HG03025 (cell line): ENCODE measurements around the gene AHSG.
"Not testable (repeated sequence)": the region's sequence is repeated elsewhere in the genome, so short reads cannot be mapped to it uniquely, and the experiment has no call there.

Experiments used
- ATAC-seq: cut with Tn5 transposase; IDR thresholded peaks from one replicate; pipeline ENCODE4 v1.9.1; 2021; ENCODE audit warnings: mild to moderate bottlenecking, moderate library complexity; ENCODE audit not compliant: unreplicated experiment, low FRiP score

Gene AHSG, protein sequence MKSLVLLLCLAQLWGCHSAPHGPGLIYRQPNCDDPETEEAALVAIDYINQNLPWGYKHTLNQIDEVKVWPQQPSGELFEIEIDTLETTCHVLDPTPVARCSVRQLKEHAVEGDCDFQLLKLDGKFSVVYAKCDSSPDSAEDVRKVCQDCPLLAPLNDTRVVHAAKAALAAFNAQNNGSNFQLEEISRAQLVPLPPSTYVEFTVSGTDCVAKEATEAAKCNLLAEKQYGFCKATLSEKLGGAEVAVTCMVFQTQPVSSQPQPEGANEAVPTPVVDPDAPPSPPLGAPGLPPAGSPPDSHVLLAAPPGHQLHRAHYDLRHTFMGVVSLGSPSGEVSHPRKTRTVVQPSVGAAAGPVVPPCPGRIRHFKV

DNA sequence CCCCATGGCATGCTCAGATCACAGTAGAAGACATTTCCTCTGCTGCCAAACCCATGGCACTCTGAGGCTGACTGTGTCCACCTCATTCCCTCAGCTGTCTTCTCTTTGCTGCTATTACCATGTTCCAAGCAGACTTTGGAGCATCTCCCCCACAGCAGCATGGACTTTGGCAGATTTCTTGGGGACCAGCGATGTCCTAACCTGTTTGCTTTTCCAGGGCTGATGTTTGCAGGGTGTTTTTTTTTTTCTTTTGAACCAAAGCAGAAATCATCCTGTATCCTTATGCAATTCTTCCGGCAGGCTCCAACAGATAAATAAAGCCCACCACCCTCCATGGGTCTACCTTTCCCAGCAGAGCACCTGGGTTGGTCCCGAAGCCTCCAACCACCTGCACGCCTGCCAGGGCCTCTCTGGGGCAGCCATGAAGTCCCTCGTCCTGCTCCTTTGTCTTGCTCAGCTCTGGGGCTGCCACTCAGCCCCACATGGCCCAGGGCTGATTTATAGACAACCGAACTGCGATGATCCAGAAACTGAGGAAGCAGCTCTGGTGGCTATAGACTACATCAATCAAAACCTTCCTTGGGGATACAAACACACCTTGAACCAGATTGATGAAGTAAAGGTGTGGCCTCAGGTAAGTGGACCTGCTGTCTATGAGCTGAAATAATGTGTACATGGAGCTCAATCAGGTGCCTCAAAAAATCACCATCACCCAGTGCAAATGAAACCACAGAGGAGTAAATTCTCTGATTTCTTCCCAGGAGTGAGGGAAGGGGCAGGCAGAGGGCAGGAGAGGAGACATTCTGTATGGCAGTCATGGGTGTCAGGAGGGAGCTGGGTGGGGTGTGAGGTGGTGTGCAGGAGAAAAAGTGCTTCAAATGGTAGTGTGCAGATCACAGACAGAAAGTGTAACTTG lies at the start of gene AHSG:
Gene AHSG, plus strand, starts transcription at position 340 of the 916 bp plus-strand sequence. Its CDS starts 82 bp downstream, at position 422.
- no peak for ATAC-seq

DNA sequence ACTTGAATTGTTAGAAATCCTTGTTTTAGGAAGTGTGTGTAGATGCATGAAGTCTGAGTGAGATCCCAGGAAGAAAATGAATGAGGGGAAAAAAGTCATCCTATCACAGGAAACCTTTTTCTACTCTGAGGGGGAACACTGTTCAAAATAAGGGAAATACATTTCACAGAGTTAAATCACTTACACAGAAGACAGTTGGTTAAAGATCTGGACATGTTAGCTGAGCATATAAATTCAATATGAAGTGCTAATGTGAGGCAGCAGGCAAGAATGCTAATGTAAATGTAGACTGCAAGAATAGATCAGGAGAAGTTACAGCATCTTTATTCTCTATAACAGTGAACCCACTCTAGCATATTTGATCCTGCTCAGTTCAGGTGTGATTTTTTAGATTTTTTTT lies 48.3 kb upstream of the AHSG start:
- ATAC-seq = no peak

DNA sequence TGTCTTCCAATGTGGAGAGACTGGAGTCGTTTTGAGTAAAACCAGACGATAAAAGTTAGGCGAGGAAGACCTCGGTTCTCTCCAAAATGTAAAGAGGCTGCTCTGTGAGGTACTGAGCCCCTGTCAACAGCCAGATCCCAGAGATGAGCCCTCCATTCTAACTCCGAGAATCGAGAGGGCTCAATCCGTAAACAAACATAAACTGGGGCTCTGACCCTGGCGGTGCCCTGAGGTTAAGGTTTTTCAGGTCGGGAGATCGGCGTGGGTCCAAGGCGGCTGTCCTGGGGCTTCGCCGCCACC lies 46.1 kb upstream of the AHSG start:
- ATAC-seq = no peak

DNA sequence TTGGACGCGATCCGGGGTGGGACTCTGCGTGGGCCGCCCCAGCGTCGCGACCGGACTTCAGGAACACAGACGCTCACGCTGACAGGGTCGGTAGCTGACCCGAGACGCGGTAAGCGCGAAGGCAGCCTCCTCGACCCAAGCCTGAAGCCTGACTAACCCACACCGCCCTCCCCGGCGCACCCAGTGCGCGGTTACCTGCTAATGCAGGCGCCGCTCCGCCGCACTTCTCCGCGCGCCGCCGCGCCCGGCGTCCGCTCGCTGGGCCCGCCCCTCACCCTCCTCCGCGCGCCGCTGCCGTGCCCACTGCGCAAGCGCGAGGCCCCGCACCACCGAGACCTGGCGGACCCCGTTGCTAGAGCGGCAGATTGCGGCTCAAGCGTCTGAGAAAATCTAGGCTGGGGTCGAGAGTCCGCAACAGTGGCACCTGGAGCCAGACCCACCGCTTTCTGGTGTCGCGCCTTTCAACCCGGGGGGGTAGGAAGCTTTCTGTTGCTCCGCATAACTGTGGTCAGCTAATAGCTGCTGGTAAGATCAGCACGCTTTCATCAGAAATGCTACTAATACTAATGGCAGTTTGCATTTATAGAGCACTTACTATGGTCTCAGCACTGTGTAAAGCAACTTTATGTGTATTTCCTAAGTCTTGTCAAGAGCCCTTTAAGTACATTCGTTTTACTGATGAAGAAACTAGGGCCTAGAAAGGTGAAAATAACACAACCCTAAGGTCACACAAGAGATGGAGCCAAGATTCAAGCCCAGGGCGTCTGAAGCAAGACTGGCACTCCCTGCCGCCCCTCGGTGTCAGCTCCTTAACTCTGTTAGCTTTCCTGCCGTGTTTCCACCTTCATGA lies 45.6 kb upstream of the AHSG start, which contains the start of gene TBCCD1:
Gene TBCCD1, minus strand, starts transcription at position 268 of the 850 bp plus-strand sequence. CDS start 3,010 bp downstream, outside the sequence.
- ATAC-seq = peak; percentile 39

DNA sequence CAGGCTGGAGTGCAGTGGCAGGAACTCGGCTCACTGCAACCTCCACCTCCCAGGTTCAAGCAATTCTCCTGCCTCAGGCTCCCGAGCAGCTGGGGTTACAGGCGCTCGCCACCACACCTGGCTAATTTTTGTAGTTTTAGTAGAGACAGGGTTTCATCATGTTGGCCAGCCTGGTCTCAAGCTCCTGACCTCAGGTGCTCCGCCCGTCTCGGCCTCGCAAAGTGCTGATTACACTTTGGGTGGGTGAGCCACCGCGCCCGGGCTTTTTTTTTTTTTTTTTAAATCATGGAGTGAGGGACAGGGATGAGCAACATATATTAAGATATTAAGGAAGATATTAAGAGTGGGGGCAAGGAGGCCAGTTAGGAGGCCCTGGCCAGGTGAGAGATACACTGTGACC lies 43.5 kb upstream of the AHSG start:
- not testable (repeated sequence) for ATAC-seq

DNA sequence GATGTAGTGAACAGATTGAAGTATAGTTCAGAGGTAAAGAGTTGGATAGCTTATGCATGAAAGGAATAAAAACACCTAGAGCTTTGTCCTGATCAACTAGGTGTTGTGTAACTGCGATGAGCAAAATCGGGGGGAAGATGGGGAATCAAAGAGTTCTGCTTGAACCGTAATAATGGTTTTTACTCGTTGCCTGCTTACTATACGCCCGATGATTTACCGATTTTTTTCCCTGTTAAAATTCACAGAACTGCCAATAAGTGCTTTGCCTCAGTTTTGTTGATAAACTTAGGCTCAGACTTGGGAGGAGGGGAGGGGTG lies 43.1 kb upstream of the AHSG start:
- no peak for ATAC-seq

DNA sequence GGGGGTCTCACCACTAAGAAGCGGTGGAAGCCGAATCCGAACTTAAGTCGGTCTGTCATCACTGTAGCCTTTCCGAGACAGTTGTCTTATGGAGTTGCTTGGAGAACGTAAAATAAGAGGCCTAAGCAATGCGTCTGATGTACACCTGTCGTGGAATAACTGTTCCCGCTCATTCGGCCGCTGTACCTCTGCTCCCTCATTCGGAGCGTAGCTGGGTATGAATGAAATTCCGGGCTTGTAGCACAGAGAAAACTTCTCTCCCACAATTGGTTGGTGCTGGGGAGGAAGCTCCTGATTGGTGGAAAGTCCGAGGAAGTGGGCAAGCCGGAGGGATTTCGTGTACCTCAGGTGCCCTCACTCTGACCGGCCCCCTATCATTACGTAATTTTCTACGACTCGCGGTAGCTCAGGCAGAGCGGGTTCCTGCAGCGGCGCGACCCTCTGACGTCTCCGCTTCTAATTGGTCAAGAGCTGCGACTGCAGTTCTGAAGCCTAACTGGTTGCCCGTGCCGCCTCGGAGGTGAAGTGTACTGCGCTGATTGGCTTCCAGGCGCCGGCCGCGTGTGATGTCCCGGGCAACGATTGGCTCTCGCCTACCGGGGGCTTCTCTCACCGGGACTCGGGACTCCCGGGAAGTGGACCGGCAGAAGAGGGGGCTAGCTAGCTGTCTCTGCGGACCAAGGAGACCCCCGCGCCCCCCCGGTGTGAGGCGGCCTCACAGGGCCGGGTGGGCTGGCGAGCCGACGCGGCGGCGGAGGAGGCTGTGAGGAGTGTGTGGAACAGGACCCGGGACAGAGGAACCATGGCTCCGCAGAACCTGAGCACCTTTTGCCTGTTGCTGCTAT lies 42.5 kb upstream of the AHSG start, which contains the start of gene DNAJB11:
Gene DNAJB11, plus strand, starts transcription at position 625 of the 845 bp plus-strand sequence. Its CDS starts 178 bp downstream, at position 803.
- peak; percentile 84 for ATAC-seq

DNA sequence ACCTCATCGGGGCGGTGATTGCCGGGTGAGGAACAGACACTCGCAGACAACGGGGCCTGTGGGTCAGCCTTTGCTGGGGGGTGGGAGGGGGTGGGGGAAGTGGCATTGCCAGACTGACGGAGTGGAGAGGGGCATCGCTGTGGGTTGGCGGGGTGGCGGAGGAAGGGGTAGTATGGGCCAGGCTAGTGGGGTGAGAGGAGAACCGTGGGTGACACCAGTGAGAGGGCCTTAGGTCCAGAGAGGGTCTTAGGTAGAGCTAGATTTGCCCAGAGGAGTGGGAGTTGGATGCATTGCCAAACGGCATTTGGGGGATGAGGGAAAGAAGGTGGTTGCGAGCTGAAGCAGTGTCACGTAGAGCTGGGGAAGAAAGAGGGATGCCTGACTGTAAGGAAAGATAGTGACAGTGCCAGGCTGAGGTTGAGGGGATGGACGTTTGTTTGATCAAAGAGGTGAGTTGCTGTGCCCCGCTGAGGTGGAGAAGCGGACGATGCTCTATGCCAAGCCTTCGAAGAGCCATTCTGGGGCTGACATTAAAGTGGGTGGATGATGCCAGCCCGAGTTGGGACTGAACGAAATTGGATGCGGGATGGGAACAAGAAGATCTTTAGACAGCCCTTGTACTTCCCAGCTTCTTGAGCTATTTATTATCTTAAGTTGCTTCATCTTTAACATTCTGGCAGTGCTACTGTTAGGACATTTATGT lies 41.8 kb upstream of the AHSG start:
- ATAC-seq = no peak

DNA sequence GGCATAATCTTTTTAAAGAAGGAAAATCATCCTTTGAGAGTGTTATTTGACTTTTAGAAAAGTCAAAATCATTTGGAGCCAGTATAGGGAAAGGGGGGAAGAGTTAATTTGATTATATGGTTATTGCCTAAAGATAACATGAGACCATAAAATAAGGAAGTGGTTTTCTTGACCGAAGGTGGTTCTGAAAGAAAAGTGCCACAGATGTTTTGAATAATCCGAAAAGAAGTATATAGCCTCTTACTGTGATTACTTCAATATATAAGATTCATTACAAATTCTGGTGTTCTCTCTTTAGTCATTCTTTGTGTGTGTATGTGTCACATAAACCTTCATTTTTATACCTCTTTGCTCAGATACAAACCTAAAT lies 41.2 kb upstream of the AHSG start:
- ATAC-seq = no peak

DNA sequence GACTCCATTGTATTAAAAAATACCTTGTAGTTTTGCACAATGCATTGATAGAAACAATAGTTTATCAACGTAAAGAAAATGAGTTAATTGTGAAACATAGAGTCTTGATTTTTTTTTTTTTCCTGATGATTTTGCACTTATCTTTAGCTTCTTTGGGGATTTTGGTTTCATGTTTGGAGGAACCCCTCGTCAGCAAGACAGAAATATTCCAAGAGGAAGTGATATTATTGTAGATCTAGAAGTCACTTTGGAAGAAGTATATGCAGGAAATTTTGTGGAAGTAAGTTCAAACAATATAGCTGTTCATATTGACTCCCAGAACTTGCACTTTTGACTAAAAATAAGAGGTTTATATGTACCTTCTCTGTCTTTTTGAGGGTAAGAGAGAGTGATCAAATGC lies 35.3 kb upstream of the AHSG start:
- no peak for ATAC-seq

DNA sequence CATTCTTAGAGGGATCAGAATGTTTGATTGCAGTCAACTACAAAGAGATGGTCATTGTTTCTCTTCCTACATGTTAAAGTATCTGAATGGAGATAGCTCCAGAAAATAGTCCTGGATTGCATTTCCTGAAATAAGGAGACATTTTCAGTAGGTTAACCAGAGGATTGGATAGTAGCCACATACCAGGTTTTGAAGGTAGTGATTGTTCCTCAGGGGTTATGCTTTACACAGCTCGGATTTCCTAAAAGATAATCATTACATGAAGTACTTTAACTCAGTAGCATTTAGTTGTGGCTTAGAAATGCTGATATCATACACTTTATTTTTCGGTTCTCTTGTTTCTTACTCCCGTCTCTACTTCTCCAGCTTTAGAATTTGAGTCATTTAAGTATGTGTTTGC lies 32.1 kb upstream of the AHSG start:
- ATAC-seq = no peak

DNA sequence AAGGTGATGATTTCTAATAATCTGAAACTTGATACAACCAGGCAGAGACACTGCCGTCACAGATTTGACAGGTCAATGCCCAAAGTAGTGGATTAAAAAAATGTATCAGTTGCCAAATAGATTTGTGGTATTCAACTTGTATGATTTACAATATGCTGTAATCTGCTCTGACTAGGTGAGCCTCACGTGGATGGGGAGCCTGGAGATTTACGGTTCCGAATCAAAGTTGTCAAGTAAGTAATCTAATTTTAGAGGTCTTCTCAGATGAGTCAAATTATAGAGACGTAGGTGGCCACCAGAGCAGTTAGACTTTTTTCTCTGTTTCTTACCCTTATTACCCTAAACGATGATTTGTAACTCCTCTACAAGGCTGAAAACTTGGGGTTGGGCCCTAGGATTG lies 30.3 kb upstream of the AHSG start:
- no peak for ATAC-seq

DNA sequence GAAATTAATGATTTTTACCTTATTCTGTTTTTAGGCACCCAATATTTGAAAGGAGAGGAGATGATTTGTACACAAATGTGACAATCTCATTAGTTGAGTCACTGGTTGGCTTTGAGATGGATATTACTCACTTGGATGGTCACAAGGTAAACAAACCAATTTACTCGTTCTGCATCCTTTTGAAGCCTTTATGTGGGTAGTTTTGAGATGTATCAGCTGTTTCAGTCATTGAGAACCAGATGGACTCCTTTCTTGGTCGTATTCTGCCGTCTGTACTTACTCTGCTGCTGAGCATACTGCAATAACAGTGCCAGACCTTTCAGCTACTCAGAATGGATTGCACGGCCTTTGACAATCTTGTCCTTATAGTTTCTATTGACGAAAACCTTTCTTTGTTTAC lies 29.0 kb upstream of the AHSG start:
- ATAC-seq = no peak

DNA sequence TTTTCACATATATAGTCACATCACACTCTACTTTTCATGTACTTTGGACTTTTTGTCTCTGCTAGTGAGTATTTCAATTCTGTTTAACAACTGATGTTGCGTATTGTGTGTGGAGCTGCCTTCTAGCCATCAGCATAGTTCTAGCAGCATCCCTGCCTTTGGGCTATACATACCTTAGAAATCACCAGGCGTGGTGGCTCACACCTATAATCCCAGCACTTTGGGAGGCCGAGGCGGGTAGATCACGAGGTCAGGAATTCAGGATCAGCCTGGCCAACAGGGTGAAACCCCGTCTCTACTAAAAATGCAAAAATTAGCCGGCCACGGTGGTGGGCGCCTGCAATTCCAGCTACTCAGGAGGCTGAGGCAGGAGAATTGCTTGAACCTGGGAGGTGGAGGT lies 26.6 kb upstream of the AHSG start:
- ATAC-seq = not testable (repeated sequence)

DNA sequence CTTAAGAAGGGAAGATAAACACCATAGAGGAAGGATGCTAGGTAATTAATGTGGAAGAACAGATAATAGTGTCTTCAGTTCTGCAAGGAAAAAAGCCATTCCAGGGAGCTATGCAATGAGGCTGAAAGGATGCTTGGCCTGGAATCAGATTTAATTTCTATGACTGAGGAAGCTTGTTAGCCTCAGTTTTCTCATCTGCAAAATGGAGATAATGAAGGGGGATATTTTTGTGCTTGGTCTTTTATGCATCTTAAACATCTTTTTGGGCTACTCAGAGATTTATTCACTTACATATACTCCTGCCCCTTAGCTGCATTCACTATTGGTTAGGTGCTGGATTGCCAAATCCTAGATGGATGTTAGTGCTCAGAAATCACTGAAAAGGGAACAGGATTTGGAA lies 25.7 kb upstream of the AHSG start:
- ATAC-seq = no peak

DNA sequence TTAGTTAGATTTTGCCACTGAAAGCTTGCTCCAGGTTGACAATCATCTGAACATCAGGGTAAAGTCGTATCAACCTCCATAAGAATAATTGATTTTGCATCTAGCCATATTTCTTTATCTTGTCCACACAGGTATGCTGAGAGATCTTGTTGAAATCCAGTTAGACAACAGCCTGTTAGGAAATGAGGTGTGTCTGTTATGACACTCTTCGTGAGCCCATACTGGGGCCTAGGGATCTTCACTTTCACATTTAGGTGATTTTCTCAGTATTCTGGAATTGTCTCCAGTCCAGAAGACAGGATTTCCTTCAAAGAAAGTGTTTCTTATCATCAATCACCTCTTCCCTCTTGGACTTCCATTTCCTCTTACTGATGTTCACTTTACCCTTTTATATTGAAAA lies 24.2 kb upstream of the AHSG start:
- ATAC-seq = no peak

DNA sequence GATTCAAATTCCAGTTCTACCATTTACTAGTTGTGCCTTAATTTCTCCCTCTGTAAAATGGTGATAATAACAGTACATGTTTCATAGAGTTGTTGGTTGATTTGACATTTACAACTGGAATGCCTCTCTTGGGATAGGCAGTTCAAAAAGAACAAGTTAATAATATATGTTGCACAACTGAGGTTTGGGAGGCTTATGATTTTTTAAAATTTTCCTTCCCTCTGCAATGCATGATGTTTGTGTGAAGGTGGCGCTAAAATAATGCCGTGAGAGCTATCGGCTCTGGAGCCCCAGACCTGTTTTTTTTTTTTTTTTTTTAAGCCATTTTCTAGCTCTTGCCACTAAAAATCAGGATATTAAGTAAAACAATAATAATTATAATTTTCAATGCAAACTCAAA lies 23.7 kb upstream of the AHSG start:
- no peak for ATAC-seq

DNA sequence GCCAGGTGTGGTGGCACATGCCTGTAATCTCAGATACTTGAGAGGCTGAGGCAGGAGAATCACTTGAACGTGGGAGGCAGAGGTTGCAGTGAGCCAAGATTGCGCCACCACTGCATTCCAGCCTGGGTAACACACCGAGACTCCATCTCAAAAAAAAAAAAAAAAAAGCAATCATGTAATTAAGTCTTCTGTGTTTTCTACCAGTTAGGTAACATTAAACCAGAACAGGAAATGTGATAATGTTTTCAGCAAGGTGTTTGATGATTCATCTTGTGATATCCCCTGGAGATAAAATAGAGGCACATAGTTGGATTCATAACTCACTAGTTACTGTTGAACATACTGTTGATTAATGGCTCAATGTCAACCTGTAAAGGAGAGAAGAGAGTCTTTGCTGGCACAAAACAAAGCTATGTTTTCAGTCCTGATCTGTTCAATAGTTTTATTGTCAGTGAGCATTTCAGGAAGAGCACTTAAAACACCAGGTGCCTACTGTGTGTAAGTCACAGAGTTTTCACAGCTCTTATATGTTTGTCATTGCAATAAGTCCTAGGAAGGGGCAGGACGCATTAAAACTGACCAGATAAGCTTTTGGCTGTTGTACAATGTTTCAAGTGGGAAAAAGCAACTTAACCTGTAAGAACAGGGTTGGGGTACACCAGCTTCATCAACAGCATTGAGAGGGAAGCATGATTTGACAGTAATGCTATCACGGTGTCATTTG lies 22.8 kb upstream of the AHSG start:
- ATAC-seq = no peak
